ENCODE results near the gene EXPH5.

- no peak for TF ChIP-seq CTCF (tag by site-specific recombination; IDR thresholded peaks at IDR 0.05)
- TF ChIP-seq ZBTB44 (tag by site-specific recombination; IDR thresholded peaks at IDR 0.05), result no peak
- no peak for TF ChIP-seq ZNF398 (tag by site-specific recombination; IDR thresholded peaks at IDR 0.05)
- TF ChIP-seq SCRT2 (tag by site-specific recombination; IDR thresholded peaks at IDR 0.05), result no peak
- no peak for TF ChIP-seq ZFHX2 (tag by site-specific recombination; conservative IDR thresholded peaks at IDR 0.05)
- no peak for TF ChIP-seq ZNF549 (tag by site-specific recombination; IDR thresholded peaks at IDR 0.05)
Observed at GRCh38 chr11:108530426-108530825, 63.1 kb downstream of the EXPH5 start.
